ENCODE results near the gene ARID1B. TPM values are rescaled to one million over a fixed set of nuclear protein-coding genes. Genes with fewer than 3 reads are reported as not detected.

The ARID1B gene
- total and polyA plus RNA-seq, 9 of the 15 experiments (the other 6 are each of a cell fraction or from before 2014, with no cell fraction given): 12.5 to 50.5 (median 25.8) TPM

GRCh38 chr6:156864557-156864956, 87.4 kb downstream of the ARID1B start (continued):
- TF ChIP-seq, protein P1, sequence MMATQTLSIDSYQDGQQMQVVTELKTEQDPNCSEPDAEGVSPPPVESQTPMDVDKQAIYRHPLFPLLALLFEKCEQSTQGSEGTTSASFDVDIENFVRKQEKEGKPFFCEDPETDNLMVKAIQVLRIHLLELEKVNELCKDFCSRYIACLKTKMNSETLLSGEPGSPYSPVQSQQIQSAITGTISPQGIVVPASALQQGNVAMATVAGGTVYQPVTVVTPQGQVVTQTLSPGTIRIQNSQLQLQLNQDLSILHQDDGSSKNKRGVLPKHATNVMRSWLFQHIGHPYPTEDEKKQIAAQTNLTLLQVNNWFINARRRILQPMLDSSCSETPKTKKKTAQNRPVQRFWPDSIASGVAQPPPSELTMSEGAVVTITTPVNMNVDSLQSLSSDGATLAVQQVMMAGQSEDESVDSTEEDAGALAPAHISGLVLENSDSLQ (IDR thresholded peaks at IDR 0.05): peak; percentile 19; the same call in 1 of the 2 replicates
- TF ChIP-seq, protein P2, sequence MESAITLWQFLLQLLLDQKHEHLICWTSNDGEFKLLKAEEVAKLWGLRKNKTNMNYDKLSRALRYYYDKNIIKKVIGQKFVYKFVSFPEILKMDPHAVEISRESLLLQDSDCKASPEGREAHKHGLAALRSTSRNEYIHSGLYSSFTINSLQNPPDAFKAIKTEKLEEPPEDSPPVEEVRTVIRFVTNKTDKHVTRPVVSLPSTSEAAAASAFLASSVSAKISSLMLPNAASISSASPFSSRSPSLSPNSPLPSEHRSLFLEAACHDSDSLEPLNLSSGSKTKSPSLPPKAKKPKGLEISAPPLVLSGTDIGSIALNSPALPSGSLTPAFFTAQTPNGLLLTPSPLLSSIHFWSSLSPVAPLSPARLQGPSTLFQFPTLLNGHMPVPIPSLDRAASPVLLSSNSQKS (CRISPR knock-in tag; IDR thresholded peaks at IDR 0.05): no peak
- 0 out of 2 replicates have a peak, but pooled peaks have one; percentile 18 for TF ChIP-seq ESRRA (IDR thresholded peaks at IDR 0.05; ENCODE audit: borderline replicate concordance, low read depth)

DNA sequence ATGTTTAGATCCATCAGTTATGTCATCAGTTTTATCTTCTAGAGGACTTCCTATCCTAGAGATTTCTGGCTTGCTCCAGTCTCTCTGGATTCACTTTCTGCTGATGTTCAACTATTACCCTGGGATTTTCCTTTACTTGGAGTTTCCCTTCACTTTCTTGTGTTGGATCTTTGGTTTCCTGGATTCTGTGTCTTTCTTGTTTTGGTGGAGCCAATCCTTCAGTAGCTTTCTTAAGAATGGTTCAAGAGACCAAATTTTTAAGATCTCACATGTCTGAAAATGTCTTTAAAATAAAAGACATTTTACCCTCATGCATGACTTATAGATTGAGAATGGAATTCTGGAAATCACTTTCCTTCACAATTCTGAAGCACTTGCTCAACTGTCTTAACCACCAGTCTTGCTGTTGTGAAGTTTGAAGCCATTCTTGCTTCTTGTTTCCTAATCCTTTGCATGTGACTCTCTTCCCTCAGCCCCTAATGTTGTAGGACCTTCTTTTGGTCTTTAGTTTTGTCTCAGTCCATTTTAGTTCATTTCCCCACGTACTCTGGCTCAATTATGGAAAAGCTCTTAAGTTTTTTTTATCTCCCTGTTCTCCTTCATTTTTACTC, 87.9 kb downstream of the ARID1B start:
- WGBS (ENCODE audit: insufficient coverage, low coverage, missing lambda C conversion rate): 76% methylated on average over 1 of the region's 1 CpG
- Histone ChIP-seq H3K4me1 (replicated peaks in 1 of 2; ENCODE audit: control insufficient read depth in 2 of 2, insufficient read depth in 2 of 2, low read length in 2 of 2) (peaks cover 7 to 14% of the 10 kb centered on the region in 2 experiments; a peak in 3 of 5 replicates), H3K4me2 (ENCODE audit: insufficient read depth, low read length) (no peak overlapping the region), H2AFZ (ENCODE audit: low read depth, low read length) (no peak overlapping the region), H3K4me3 (no peak overlapping the region), H3K36me3 (ENCODE audit: control insufficient read depth, insufficient read depth, low read length) (no peaks in the 10 kb centered on the region), H3K79me2 (ENCODE audit: control insufficient read depth, insufficient read depth, low read length) (peaks cover 91% of the 10 kb centered on the region), H3K27me3 (ENCODE audit: control insufficient read depth in 2 of 2, insufficient read depth in 2 of 2, low read length in 2 of 2) (no peaks in the 10 kb centered on the region), H3K9ac (ENCODE audit: insufficient read depth in 1 of 2, low read depth in 2 of 2, low read length in 2 of 2) (no peak overlapping the region), H3K9me3 (replicated peaks; ENCODE audit: control insufficient read depth, insufficient read depth, low read depth, low read length) (no peaks in the 10 kb centered on the region), H4K20me1 (replicated peaks; ENCODE audit: control insufficient read depth, insufficient read depth, low read length) (peaks cover 30% of the 10 kb centered on the region), H3K27ac (ENCODE audit: extremely low read depth, low read depth, low read length) (no peak overlapping the region), H3K9me1 (ENCODE audit: control insufficient read depth, insufficient read depth, low read length) (no peaks in the 10 kb centered on the region)
- TF ChIP-seq RBM34 (IDR thresholded peaks at IDR 0.05; ENCODE audit: borderline replicate concordance, insufficient read depth, low read length): no peak
- no peak for TF ChIP-seq ETS2 (tag; IDR thresholded peaks at IDR 0.05; ENCODE audit: borderline replicate concordance, poor library complexity, severe bottlenecking)
- TF ChIP-seq MTF1 (CRISPR knock-in tag; IDR thresholded peaks at IDR 0.05; ENCODE audit: borderline replicate concordance): no peak
- TF ChIP-seq TRIM24 (IDR thresholded peaks at IDR 0.05): no peak
- TF ChIP-seq RBM25 (IDR thresholded peaks at IDR 0.05; ENCODE audit: low read depth, low read length, severe bottlenecking): peak; percentile 5
- DNase-seq (ENCODE audit: extremely low read depth in 1 of 4, low spot score in 3 of 4) (no peak), ATAC-seq (no peak), FAIRE-seq (peak; percentile 40)
- in situ Hi-C loops (cut with MboI): no loop called here
- intact Hi-C loops (cut with micrococcal nuclease): loop anchor here (10.0 kb wide), 1 partner anchor 300 kb away; no protein-coding TSS in a partner anchor
- ChIA-PET CTCF (ENCODE audit: low intra/inter-chr PET ratio) (no interaction called here), POLR2A (interaction anchor here (0.7 to 1.0 kb wide), 2 partner anchors 15 to 309 kb away, joined by 3 read pairs; no protein-coding TSS in a partner anchor)
- BruUV-seq (replicated peaks): no TSS peak
